GM21528 (cell line): ENCODE measurements around the gene HSD3B7.
"Not testable (repeated sequence)": the region's sequence is repeated elsewhere in the genome, so short reads cannot be mapped to it uniquely, and the experiment has no call there.

ENCODE experiments used
- ATAC-seq: cut with Tn5 transposase; IDR thresholded peaks from one replicate; pipeline ENCODE4 v1.9.1; 2021; ENCODE audit warnings: mild to moderate bottlenecking, moderate library complexity; ENCODE audit not compliant: unreplicated experiment, low FRiP score

Gene HSD3B7

GRCh38 chr16:30984669-30985400, at the start of gene HSD3B7:
TSS of gene HSD3B7 (plus strand) at chr16:30985207. CDS start at chr16:30985659, 452 bp downstream.
- no peak for ATAC-seq

GRCh38 chr16:30937692-30938091, 47.3 kb upstream of the HSD3B7 start:
- no peak for ATAC-seq

GRCh38 chr16:30939571-30939970, 45.4 kb upstream of the HSD3B7 start:
- ATAC-seq = not testable (repeated sequence)

- no peak for ATAC-seq
Observed at GRCh38 chr16:30941600-30942425, 43.2 kb upstream of the HSD3B7 start.

- ATAC-seq = no peak
Observed at GRCh38 chr16:30942426-30942806, 42.6 kb upstream of the HSD3B7 start.

- ATAC-seq = no peak
Observed at GRCh38 chr16:30944352-30944751, 40.7 kb upstream of the HSD3B7 start.

GRCh38 chr16:30946671-30947540, 38.1 kb upstream of the HSD3B7 start:
- ATAC-seq = no peak

- no peak for ATAC-seq
Observed at GRCh38 chr16:30947541-30947858, 37.5 kb upstream of the HSD3B7 start.

- no peak for ATAC-seq
Observed at GRCh38 chr16:30947859-30948666, 36.9 kb upstream of the HSD3B7 start.

- ATAC-seq = peak; percentile 62
Observed at GRCh38 chr16:30948667-30949649, 36.0 kb upstream of the HSD3B7 start, which contains the start of gene ORAI3. TSS of gene ORAI3 (plus strand) at chr16:30949068. CDS start at chr16:30949290, 222 bp downstream.

GRCh38 chr16:30949650-30950515, 35.1 kb upstream of the HSD3B7 start:
- ATAC-seq = peak; percentile 55

- ATAC-seq = no peak
Observed at GRCh38 chr16:30950516-30951065, 34.4 kb upstream of the HSD3B7 start.

GRCh38 chr16:30951193-30951592, 33.8 kb upstream of the HSD3B7 start:
- ATAC-seq = no peak

GRCh38 chr16:30951750-30952149, 33.3 kb upstream of the HSD3B7 start:
- ATAC-seq = no peak

- no peak for ATAC-seq
Observed at GRCh38 chr16:30953111-30953510, 31.9 kb upstream of the HSD3B7 start.

GRCh38 chr16:30953511-30954124, 31.4 kb upstream of the HSD3B7 start:
- ATAC-seq = no peak

GRCh38 chr16:30954993-30955392, 30.0 kb upstream of the HSD3B7 start:
- no peak for ATAC-seq
